Osteoblast (primary cell): ENCODE data around the gene GRID1. TPM values are rescaled to one million over a fixed set of nuclear protein-coding genes. Genes with fewer than 3 reads are reported as not detected.

Experiments used
- DNase-seq: peaks from one replicate; pipeline ENCODE4 v3.0.0; 2011; ENCODE audit warnings: low spot score, mixed read lengths; ENCODE audit not compliant: insufficient read length; ENCODE audit errors: missing footprints
- H2AFZ ChIP-seq: 2 replicates; pipeline ENCODE4 v1.6.0; 2011; ENCODE audit warnings: mild to moderate bottlenecking, low read length
- H3K27ac ChIP-seq: 2 replicates; pipeline ENCODE4 v1.5.1; 2011; ENCODE audit warnings: mild to moderate bottlenecking, low read depth, low read length, moderate library complexity
- H3K27me3 ChIP-seq: 2 replicates; pipeline ENCODE4 v1.6.0; 2012; ENCODE audit warnings: mild to moderate bottlenecking, control low read depth, inconsistent platforms, low read length, moderate library complexity; ENCODE audit not compliant: insufficient read depth
- H3K36me3 ChIP-seq: 2 replicates; pipeline ENCODE4 v1.5.1; 2011; ENCODE audit warnings: mild to moderate bottlenecking, low read length, control low read depth, moderate library complexity; ENCODE audit not compliant: insufficient read depth
- H3K4me1 ChIP-seq: 2 replicates; pipeline ENCODE4 v1.5.1; 2011; ENCODE audit warnings: mild to moderate bottlenecking, low read length, control low read depth, moderate library complexity; ENCODE audit not compliant: insufficient read depth
- H3K4me2 ChIP-seq: 2 replicates; pipeline ENCODE4 v1.6.0; 2011; ENCODE audit warnings: mild to moderate bottlenecking, low read length; ENCODE audit not compliant: insufficient read depth
- H3K4me3 ChIP-seq: fragments of 200-600 bp; sonication (generic); 3 replicates; pipeline ENCODE4 v1.5.1; 2012; ENCODE audit warnings: mild to moderate bottlenecking, low read length, inconsistent platforms; ENCODE audit not compliant: insufficient read depth
- H3K79me2 ChIP-seq: 2 replicates; pipeline ENCODE4 v1.6.0; 2012; ENCODE audit warnings: mild to moderate bottlenecking, low read length, control low read depth, inconsistent platforms; ENCODE audit not compliant: insufficient read depth
- H3K9me3 ChIP-seq: 2 replicates; pipeline ENCODE4 v1.5.1; 2011; ENCODE audit warnings: low read depth, low read length, control low read depth
- H4K20me1 ChIP-seq: 2 replicates; pipeline ENCODE4 v1.6.0; 2012; ENCODE audit warnings: mild to moderate bottlenecking, low read length, control low read depth; ENCODE audit not compliant: insufficient read depth
- CTCF ChIP-seq: IDR thresholded peaks from 2 replicates; pipeline ENCODE4 v1.5.1; 2011; ENCODE audit warnings: mild to moderate bottlenecking, low read depth, low read length, moderate library complexity; ENCODE audit errors: extremely low read depth
- total RNA-seq: library from RNA; depleted of rRNA; stranded (reverse); fragments of >200 nt; gene quantifications from 2 replicates; pipeline ENCODE4 v1.2.3, GENCODE V29; 2012

Gene GRID1
- total RNA-seq, 1 donor: not detected

GRCh38 chr10:86347856-86348255 is 18.7 kb downstream of the GRID1 start:
- DNase-seq: peak; percentile 35
- no peak for TF ChIP-seq CTCF
- no peak overlapping the region for H2AFZ ChIP-seq
- H3K27ac ChIP-seq: no peak overlapping the region
- H3K27me3 ChIP-seq: no peaks in the 10 kb centered on the region
- H3K4me2 ChIP-seq: no peak overlapping the region
- H3K79me2 ChIP-seq: no peaks in the 10 kb centered on the region
- H3K4me3 ChIP-seq: no peak overlapping the region
- no peaks in the 10 kb centered on the region for H3K9me3 ChIP-seq
- no peaks in the 10 kb centered on the region for H3K4me1 ChIP-seq
- no peaks in the 10 kb centered on the region for H4K20me1 ChIP-seq
- H3K36me3 ChIP-seq: no peaks in the 10 kb centered on the region

- Histone ChIP-seq H3K36me3 (no peaks in the 10 kb centered on the region), H2AFZ (no peak overlapping the region), H3K4me1 (no peaks in the 10 kb centered on the region), H3K4me2 (no peak overlapping the region), H3K27me3 (no peaks in the 10 kb centered on the region), H4K20me1 (no peaks in the 10 kb centered on the region), H3K79me2 (no peaks in the 10 kb centered on the region), H3K27ac (no peak overlapping the region), H3K4me3 (no peak overlapping the region), H3K9me3 (no peaks in the 10 kb centered on the region)
- no peak for TF ChIP-seq CTCF
- DNase-seq: peak; percentile 75
These were observed 19.6 kb downstream of the GRID1 start for GRCh38 chr10:86346799-86347665.

DNA sequence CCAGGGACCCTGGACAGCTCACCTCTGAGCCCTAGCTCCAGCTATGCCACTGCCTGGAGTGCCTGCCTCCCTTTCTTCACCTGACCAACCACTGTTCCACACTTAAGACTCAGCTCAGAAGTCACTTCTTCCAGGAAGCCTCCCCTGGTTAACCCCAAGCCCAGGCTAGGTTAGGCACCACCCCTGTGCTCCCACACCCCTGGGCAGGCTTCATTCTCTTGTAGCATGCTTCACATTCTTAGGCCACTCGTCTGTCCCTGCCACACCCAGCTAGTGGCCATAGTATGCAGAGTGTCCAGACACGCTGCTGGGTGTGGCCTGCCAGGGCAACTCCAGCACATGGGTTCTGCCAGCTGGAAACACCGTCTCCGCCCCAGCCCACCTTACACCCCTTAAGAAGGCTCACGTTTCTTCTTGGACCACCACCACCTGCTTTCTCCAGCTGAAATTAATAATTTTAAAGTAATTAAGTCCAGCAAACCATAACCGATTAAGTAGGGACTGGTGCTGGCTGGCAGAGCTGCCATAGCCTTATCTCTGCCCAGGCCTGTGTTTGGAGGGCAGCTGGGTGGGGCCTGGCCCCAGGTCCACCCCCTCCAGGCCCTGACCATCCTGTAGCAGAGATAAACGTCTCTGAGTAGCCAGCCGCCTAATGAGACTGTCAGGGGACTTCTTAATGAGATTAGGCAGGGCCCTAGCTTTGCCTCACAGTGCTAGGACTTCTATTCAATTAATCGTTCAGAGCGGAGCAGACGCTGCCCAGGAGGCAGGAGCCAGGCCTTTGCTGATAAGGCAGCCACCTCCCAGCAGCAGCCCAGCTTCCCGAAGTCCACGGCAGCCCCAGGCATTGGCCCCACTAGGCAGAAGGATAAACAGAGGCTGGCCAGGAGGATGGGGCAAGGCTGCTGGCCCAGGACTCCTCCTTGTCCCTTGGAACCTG is 20.5 kb downstream of the GRID1 start:
- H3K36me3 ChIP-seq: no peaks in the 10 kb centered on the region
- H2AFZ ChIP-seq: no peak overlapping the region
- H3K27ac ChIP-seq: no peak overlapping the region
- H3K4me2 ChIP-seq: no peak overlapping the region
- TF ChIP-seq CTCF: no peak
- H3K4me1 ChIP-seq: no peaks in the 10 kb centered on the region
- peak; percentile 70 for DNase-seq
- no peaks in the 10 kb centered on the region for H3K79me2 ChIP-seq
- no peaks in the 10 kb centered on the region for H4K20me1 ChIP-seq
- no peaks in the 10 kb centered on the region for H3K9me3 ChIP-seq
- no peak overlapping the region for H3K4me3 ChIP-seq
- H3K27me3 ChIP-seq: no peaks in the 10 kb centered on the region
